ENCODE results near the gene SPAG16. TPM values are rescaled to one million over a fixed set of nuclear protein-coding genes. Genes with fewer than 3 reads are reported as not detected.

Gene SPAG16
- total RNA-seq, 1 experiment from 2014 or later: 30.0 TPM

DNA sequence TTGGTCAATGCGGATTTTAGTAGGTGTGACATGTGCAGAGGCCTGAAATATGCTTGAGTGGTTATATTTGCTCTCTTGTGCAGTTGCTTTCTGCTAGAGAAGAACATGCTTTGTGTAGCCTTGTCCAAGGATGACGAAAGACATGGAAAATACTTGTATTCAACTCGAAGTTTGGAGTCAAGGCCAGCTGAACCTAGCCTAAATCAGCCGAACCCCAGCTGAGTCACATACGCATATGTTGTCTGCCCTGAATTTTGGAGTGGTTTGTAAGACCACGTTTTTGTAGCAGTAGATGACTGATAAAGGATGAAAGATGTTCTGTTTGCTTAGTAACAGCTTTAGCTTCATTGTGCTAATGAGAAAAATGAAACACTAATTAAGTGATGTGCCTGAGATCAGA, 22.5 kb upstream of the SPAG16 start:
- Histone ChIP-seq H3K27ac (no peak overlapping the region), H3K4me2 (no peak overlapping the region), H3K36me3 (ENCODE audit: low read depth) (no peaks in the 10 kb centered on the region), H3K9me3 (ENCODE audit: insufficient read depth, low read depth) (no peaks in the 10 kb centered on the region), H3F3A (ENCODE audit: insufficient read depth, low read depth) (no peaks in the 10 kb centered on the region), H3K4me1 (replicated peaks; ENCODE audit: insufficient read depth) (no peaks in the 10 kb centered on the region), H2AFZ (no peak overlapping the region), H4K20me1 (ENCODE audit: insufficient read depth) (no peaks in the 10 kb centered on the region), H3K9me2 (ENCODE audit: insufficient read depth) (no peaks in the 10 kb centered on the region), H3K4me3 (no peak overlapping the region), H3K79me2 (ENCODE audit: low read depth) (no peaks in the 10 kb centered on the region), H3K27me3 (ENCODE audit: insufficient read depth, low read depth) (no peaks in the 10 kb centered on the region)
- CTCF ChIA-PET: no interaction called here
- no peak for DNase-seq
- TF ChIP-seq, protein P1, sequence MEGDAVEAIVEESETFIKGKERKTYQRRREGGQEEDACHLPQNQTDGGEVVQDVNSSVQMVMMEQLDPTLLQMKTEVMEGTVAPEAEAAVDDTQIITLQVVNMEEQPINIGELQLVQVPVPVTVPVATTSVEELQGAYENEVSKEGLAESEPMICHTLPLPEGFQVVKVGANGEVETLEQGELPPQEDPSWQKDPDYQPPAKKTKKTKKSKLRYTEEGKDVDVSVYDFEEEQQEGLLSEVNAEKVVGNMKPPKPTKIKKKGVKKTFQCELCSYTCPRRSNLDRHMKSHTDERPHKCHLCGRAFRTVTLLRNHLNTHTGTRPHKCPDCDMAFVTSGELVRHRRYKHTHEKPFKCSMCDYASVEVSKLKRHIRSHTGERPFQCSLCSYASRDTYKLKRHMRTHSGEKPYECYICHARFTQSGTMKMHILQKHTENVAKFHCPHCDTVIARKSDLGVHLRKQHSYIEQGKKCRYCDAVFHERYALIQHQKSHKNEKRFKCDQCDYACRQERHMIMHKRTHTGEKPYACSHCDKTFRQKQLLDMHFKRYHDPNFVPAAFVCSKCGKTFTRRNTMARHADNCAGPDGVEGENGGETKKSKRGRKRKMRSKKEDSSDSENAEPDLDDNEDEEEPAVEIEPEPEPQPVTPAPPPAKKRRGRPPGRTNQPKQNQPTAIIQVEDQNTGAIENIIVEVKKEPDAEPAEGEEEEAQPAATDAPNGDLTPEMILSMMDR (conservative IDR thresholded peaks at IDR 0.05): no peak
- no peak for TF ChIP-seq EZH2 (IDR thresholded peaks at IDR 0.05; ENCODE audit: low read depth)
- POLR2A ChIA-PET (ENCODE audit: unreplicated experiment): no interaction called here
- no TSS peak for BruUV-seq (replicated peaks)
- intact Hi-C loops (cut with micrococcal nuclease; ENCODE audit: unreplicated experiment): no loop called here

DNA sequence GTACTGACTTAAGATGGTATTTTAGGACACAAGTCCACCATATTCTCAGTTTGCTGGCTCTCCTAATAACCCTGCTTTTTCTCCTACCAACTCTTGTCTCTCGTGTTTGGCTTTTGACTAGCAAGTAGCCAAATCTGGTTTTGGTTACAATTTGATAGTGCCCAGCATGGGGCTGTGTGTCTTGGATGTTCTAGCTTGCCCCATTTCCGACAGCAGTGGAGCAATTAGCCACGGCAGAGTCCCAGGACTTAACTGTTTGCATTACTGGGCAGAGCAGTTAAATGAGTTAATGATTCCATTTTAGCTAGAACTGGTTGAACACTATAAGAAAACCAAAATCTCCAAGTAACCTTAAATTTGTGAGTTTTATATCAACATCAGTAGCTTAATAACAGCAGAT, 18.6 kb upstream of the SPAG16 start:
- no peaks in the 10 kb centered on the region for H3K36me3 ChIP-seq (ENCODE audit: low read depth)
- POLR2A ChIA-PET (ENCODE audit: unreplicated experiment): interaction anchor here (0.6 kb wide), 1 partner anchor 263 kb away, joined by 6 read pairs; no protein-coding TSS in a partner anchor
- H2AFZ ChIP-seq: no peak overlapping the region
- intact Hi-C loops (cut with micrococcal nuclease; ENCODE audit: unreplicated experiment): no loop called here
- no peaks in the 10 kb centered on the region for H4K20me1 ChIP-seq (ENCODE audit: insufficient read depth)
- no peak for TF ChIP-seq EZH2 (IDR thresholded peaks at IDR 0.05; ENCODE audit: low read depth)
- TF ChIP-seq, protein P1 (conservative IDR thresholded peaks at IDR 0.05): no peak
- H3K4me3 ChIP-seq: no peak overlapping the region
- no peak overlapping the region for H3K27ac ChIP-seq
- DNase-seq: no peak
- H3F3A ChIP-seq (ENCODE audit: insufficient read depth, low read depth): no peaks in the 10 kb centered on the region
- H3K9me2 ChIP-seq (ENCODE audit: insufficient read depth): no peaks in the 10 kb centered on the region
- BruUV-seq (replicated peaks): no TSS peak
- H3K4me1 ChIP-seq (replicated peaks; ENCODE audit: insufficient read depth): no peaks in the 10 kb centered on the region
- no peaks in the 10 kb centered on the region for H3K27me3 ChIP-seq (ENCODE audit: insufficient read depth, low read depth)
- CTCF ChIA-PET: no interaction called here
- no peak overlapping the region for H3K4me2 ChIP-seq
- H3K9me3 ChIP-seq (ENCODE audit: insufficient read depth, low read depth): no peaks in the 10 kb centered on the region
- H3K79me2 ChIP-seq (ENCODE audit: low read depth): no peaks in the 10 kb centered on the region

DNA sequence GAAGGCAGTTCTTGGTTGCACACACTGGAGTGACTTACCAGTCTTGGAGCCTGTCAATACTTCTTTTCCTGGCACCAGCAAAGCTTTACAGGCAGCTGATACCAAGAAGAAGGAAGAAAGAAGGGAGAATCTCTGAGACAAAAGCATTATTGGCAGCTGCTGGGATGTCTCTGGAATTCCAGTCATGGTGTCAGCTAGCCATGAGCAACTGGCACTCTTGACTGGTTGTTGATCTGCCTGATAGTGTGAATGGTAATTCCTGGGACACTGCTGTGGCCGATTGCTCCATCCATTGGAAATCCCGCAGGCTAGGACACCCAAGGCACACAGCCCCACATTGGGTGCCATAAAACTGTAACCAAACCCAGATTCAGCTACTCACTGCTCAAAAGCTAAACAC, 17.8 kb upstream of the SPAG16 start:
- Histone ChIP-seq H3K4me3 (no peak overlapping the region), H3K4me1 (replicated peaks; ENCODE audit: insufficient read depth) (no peaks in the 10 kb centered on the region), H3K79me2 (ENCODE audit: low read depth) (no peaks in the 10 kb centered on the region), H3K36me3 (ENCODE audit: low read depth) (no peaks in the 10 kb centered on the region), H4K20me1 (ENCODE audit: insufficient read depth) (no peaks in the 10 kb centered on the region), H3K9me3 (ENCODE audit: insufficient read depth, low read depth) (no peaks in the 10 kb centered on the region), H3K27ac (no peak overlapping the region), H3K4me2 (no peak overlapping the region), H3F3A (ENCODE audit: insufficient read depth, low read depth) (no peaks in the 10 kb centered on the region), H3K9me2 (ENCODE audit: insufficient read depth) (no peaks in the 10 kb centered on the region), H2AFZ (no peak overlapping the region), H3K27me3 (ENCODE audit: insufficient read depth, low read depth) (no peaks in the 10 kb centered on the region)
- TF ChIP-seq, protein P1 (conservative IDR thresholded peaks at IDR 0.05): no peak
- TF ChIP-seq EZH2 (IDR thresholded peaks at IDR 0.05; ENCODE audit: low read depth): no peak
- ChIA-PET POLR2A (ENCODE audit: unreplicated experiment) (interaction anchor here (0.6 kb wide), 1 partner anchor 264 kb away, joined by 6 read pairs; no protein-coding TSS in a partner anchor), CTCF (no interaction called here)
- intact Hi-C loops (cut with micrococcal nuclease; ENCODE audit: unreplicated experiment): no loop called here
- no TSS peak for BruUV-seq (replicated peaks)
- no peak for DNase-seq

All from PC-9 (cell line).